ENCODE measurements around the gene TEAD4.

Gene TEAD4

DNA sequence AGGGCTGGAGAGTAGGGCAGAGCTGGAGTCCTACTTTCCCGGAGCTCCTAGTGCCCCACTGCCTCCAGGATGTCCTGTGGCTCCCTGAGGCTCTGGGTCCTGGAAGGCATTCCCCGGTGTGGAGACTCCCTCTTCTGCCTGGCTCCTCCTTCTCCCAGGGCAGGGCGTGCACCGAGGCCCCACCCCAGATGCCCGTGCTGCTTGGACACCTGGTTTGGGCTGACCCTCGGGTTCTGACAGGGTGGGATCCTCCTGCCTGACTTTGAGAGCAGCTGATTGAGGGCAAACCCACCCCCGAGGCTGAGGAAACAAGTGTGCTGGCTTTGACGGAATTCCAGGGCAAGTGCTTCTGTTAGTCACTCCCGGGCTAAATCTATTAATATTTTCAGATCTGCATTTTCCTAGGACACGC is 15.4 kb downstream of the TEAD4 start:
- no peaks in the 10 kb centered on the region for H3K27me3 ChIP-seq (ENCODE audit: control insufficient read depth in 1 of 2, insufficient read depth in 2 of 2, low read length in 2 of 2)
- H3K9me3 ChIP-seq (ENCODE audit: control insufficient read depth in 1 of 2, low read length in 2 of 2): no peaks in the 10 kb centered on the region
- no peaks in the 10 kb centered on the region for H3K4me1 ChIP-seq (ENCODE audit: control insufficient read depth in 1 of 2, insufficient read depth in 2 of 2, low read length in 2 of 2)
- no peak overlapping the region for H3K27ac ChIP-seq (ENCODE audit: low read depth, low read length)
- peaks cover 0 to 4% of the 10 kb centered on the region in 2 donors for H3K36me3 ChIP-seq (ENCODE audit: control insufficient read depth in 1 of 2, insufficient read depth in 2 of 2, low read length in 2 of 2)
- H3K4me3 ChIP-seq (ENCODE audit: low read depth in 1 of 2, low read length in 2 of 2): no peak overlapping the region
- H3K9ac ChIP-seq (ENCODE audit: low read depth in 1 of 2, low read length in 2 of 2): no peak overlapping the region

DNA sequence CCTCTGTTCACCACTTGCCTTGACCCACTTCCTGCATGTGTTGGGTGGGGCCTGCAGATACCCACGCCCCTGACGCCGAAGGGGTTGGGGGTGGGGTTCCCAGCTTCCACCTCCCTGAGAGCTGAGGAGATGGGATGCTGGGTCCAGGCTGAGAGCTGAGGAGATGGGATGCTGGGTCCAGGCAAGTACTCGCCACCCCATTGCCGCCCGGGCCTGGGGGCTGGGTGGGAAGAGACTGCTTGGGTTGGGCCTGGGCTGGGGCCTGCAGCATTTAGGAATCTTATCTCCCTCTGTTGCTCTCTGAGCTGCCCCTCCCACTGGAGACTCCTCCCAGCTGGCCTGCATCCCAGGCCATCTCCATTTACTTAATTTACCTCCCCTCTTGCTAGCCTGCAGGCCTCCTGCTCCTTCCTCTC is 17.4 kb downstream of the TEAD4 start:
- no peak overlapping the region for H3K27ac ChIP-seq (ENCODE audit: low read depth, low read length)
- no peaks in the 10 kb centered on the region for H3K27me3 ChIP-seq (ENCODE audit: control insufficient read depth in 1 of 2, insufficient read depth in 2 of 2, low read length in 2 of 2)
- H3K9ac ChIP-seq (ENCODE audit: low read depth in 1 of 2, low read length in 2 of 2): no peak overlapping the region
- no peaks in the 10 kb centered on the region for H3K4me1 ChIP-seq (ENCODE audit: control insufficient read depth in 1 of 2, insufficient read depth in 2 of 2, low read length in 2 of 2)
- no peak overlapping the region for H3K4me3 ChIP-seq (ENCODE audit: low read depth in 1 of 2, low read length in 2 of 2)
- no peaks in the 10 kb centered on the region for H3K9me3 ChIP-seq (ENCODE audit: control insufficient read depth in 1 of 2, low read length in 2 of 2)
- peaks cover 0 to 4% of the 10 kb centered on the region in 2 donors for H3K36me3 ChIP-seq (ENCODE audit: control insufficient read depth in 1 of 2, insufficient read depth in 2 of 2, low read length in 2 of 2)

DNA sequence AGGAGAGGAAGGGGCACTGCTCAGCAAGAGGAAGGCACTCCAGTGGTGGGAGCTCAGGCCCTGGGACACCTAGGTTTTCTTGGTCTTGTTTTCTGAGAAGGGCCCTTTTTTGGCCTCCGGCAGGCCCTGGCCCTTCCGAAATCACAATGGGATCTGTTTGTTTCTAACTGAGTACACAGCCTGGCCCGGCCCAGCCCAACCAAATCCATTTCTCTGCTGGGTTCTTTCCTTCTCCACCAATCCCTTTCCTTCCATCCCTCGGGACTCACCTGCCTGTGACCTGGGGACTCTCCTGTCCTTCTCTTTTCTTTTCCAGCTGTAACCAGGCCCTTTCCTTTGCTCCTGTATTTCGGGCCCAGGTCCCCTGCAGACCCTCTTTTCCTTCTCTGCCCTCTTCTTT is 18.6 kb downstream of the TEAD4 start:
- no peak overlapping the region for H3K4me3 ChIP-seq (ENCODE audit: low read depth in 1 of 2, low read length in 2 of 2)
- H3K9ac ChIP-seq (ENCODE audit: low read depth in 1 of 2, low read length in 2 of 2): no peak overlapping the region
- H3K27ac ChIP-seq (ENCODE audit: low read depth, low read length): no peak overlapping the region
- peaks cover 0 to 3% of the 10 kb centered on the region in 2 donors for H3K36me3 ChIP-seq (ENCODE audit: control insufficient read depth in 1 of 2, insufficient read depth in 2 of 2, low read length in 2 of 2)
- no peaks in the 10 kb centered on the region for H3K9me3 ChIP-seq (ENCODE audit: control insufficient read depth in 1 of 2, low read length in 2 of 2)
- H3K4me1 ChIP-seq (ENCODE audit: control insufficient read depth in 1 of 2, insufficient read depth in 2 of 2, low read length in 2 of 2): no peaks in the 10 kb centered on the region
- no peaks in the 10 kb centered on the region for H3K27me3 ChIP-seq (ENCODE audit: control insufficient read depth in 1 of 2, insufficient read depth in 2 of 2, low read length in 2 of 2)

DNA sequence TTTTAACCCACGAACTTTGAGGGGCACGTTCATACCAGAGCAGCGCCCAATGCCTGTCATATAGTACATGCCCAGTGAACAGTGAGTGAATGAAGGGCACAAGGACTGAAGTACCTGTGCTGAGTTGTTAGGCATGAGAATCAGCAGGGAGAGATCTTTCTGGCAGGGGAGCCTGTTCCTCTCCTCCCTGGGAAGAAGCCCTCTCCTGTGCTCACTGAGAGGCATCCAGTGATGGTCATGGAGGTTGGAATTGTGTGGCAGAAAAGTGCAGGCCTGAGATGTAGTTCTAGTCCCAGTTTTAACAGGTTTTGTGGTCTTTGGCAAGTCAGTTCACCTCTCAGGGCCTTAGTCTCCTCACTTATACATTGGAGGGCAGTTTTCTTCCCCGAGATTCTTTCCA is 20.6 kb downstream of the TEAD4 start:
- no peaks in the 10 kb centered on the region for H3K9me3 ChIP-seq (ENCODE audit: control insufficient read depth in 1 of 2, low read length in 2 of 2)
- H3K4me3 ChIP-seq (ENCODE audit: low read depth in 1 of 2, low read length in 2 of 2): no peak overlapping the region
- no peak overlapping the region for H3K9ac ChIP-seq (ENCODE audit: low read depth in 1 of 2, low read length in 2 of 2)
- H3K27ac ChIP-seq (ENCODE audit: low read depth, low read length): no peak overlapping the region
- H3K36me3 ChIP-seq (ENCODE audit: control insufficient read depth in 1 of 2, insufficient read depth in 2 of 2, low read length in 2 of 2): no peaks in the 10 kb centered on the region
- H3K4me1 ChIP-seq (ENCODE audit: control insufficient read depth in 1 of 2, insufficient read depth in 2 of 2, low read length in 2 of 2): no peaks in the 10 kb centered on the region
- H3K27me3 ChIP-seq (ENCODE audit: control insufficient read depth in 1 of 2, insufficient read depth in 2 of 2, low read length in 2 of 2): no peaks in the 10 kb centered on the region

DNA sequence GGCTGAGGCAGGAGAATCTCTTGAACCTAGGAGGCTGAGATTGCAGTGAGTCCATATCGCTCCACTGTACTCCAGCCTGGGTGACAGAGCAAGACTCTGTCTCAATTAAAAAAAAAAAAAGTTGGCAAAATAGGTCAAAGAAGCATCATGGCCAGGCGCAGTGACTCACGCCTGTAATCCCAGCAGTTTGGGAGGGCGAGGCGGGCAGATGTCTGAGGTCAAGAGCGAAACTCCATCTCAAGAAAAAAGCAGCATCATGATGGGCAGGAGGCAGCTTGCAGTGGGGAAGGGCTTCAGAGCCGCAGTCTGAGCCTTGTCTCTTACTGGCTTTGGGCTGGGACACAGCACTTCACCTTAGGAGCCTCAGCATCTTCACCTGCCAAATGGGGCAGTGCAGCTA is 21.4 kb downstream of the TEAD4 start:
- Histone ChIP-seq H3K9ac (ENCODE audit: low read depth in 1 of 2, low read length in 2 of 2) (no peak overlapping the region), H3K9me3 (ENCODE audit: control insufficient read depth in 1 of 2, low read length in 2 of 2) (no peaks in the 10 kb centered on the region), H3K4me3 (ENCODE audit: low read depth in 1 of 2, low read length in 2 of 2) (no peak overlapping the region), H3K27me3 (ENCODE audit: control insufficient read depth in 1 of 2, insufficient read depth in 2 of 2, low read length in 2 of 2) (no peaks in the 10 kb centered on the region), H3K27ac (ENCODE audit: low read depth, low read length) (no peak overlapping the region), H3K36me3 (ENCODE audit: control insufficient read depth in 1 of 2, insufficient read depth in 2 of 2, low read length in 2 of 2) (no peaks in the 10 kb centered on the region), H3K4me1 (ENCODE audit: control insufficient read depth in 1 of 2, insufficient read depth in 2 of 2, low read length in 2 of 2) (no peaks in the 10 kb centered on the region)

DNA sequence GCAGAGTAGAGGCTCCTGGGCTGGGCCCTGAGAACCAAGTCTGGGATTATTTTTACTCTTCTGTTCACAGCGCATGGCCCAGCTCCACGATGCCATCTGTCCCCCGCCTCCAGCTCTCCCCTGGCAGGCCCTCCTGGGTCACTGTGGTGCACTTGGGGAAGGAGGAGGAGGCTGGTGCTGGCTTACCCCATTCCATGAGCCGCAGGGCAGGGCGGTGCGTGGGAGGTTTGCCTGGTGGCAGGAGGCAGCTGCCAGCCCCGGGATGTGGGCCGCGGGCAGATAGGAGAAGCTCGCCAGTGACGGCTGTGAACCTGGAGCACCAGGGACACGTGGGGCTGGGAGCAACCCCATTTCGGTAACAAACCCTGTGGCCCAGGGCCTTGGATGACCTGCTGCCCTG is 23.2 kb downstream of the TEAD4 start:
- no peaks in the 10 kb centered on the region for H3K4me1 ChIP-seq (ENCODE audit: control insufficient read depth in 1 of 2, insufficient read depth in 2 of 2, low read length in 2 of 2)
- H3K9ac ChIP-seq (ENCODE audit: low read depth in 1 of 2, low read length in 2 of 2): no peak overlapping the region

DNA sequence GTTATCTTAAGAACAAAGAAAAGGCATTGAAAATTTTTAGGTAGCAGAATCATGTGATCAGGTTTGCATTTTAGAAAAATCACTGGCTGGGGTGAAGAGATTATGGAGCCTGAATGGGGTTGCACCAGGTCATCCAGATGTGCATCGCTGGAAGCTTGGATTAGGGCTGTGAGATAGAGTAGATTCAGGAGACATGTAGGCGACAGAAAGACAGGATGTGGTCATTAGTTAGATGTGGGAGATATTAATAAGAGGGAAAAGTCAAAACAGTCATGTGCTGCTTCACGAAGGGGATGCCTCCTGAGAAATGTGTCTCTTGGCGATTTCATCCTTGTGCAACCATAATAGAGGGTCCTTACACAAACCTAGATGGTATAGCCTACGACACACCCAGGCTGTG is 25.1 kb downstream of the TEAD4 start:
- no peaks in the 10 kb centered on the region for H3K27me3 ChIP-seq (ENCODE audit: control insufficient read depth in 1 of 2, insufficient read depth in 2 of 2, low read length in 2 of 2)
- H3K4me1 ChIP-seq (ENCODE audit: control insufficient read depth in 1 of 2, insufficient read depth in 2 of 2, low read length in 2 of 2): no peaks in the 10 kb centered on the region
- H3K27ac ChIP-seq (ENCODE audit: low read depth, low read length): no peak overlapping the region
- no peak overlapping the region for H3K4me3 ChIP-seq (ENCODE audit: low read depth in 1 of 2, low read length in 2 of 2)
- no peaks in the 10 kb centered on the region for H3K36me3 ChIP-seq (ENCODE audit: control insufficient read depth in 1 of 2, insufficient read depth in 2 of 2, low read length in 2 of 2)
- no peak overlapping the region for H3K9ac ChIP-seq (ENCODE audit: low read depth in 1 of 2, low read length in 2 of 2)
- H3K9me3 ChIP-seq (ENCODE audit: control insufficient read depth in 1 of 2, low read length in 2 of 2): no peaks in the 10 kb centered on the region

More for the DNA sequence above, 23.2 kb downstream of the TEAD4 start:
- no peaks in the 10 kb centered on the region for H3K36me3 ChIP-seq (ENCODE audit: control insufficient read depth in 1 of 2, insufficient read depth in 2 of 2, low read length in 2 of 2)
- H3K4me3 ChIP-seq (ENCODE audit: low read depth in 1 of 2, low read length in 2 of 2): no peak overlapping the region
- no peak overlapping the region for H3K27ac ChIP-seq (ENCODE audit: low read depth, low read length)
- H3K27me3 ChIP-seq (ENCODE audit: control insufficient read depth in 1 of 2, insufficient read depth in 2 of 2, low read length in 2 of 2): no peaks in the 10 kb centered on the region
- no peaks in the 10 kb centered on the region for H3K9me3 ChIP-seq (ENCODE audit: control insufficient read depth in 1 of 2, low read length in 2 of 2)

DNA sequence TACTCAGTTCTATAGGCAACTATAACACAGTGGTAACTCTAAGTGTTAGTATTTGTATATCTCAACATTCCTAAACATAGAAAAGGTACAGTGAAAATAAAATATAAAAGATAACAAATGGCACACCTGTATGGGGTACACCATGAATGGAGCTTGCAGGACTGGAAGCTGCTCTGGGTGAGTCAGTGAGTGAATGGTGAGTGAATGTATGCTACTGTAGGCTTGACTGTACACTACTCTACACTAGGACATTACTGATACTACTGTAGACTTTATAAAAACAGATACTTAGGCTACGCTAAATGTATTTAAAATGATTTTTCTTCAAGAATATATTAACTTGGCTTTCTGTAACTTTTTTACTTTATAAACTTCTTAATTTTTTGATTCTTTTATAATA is 25.5 kb downstream of the TEAD4 start:
- no peaks in the 10 kb centered on the region for H3K27me3 ChIP-seq (ENCODE audit: control insufficient read depth in 1 of 2, insufficient read depth in 2 of 2, low read length in 2 of 2)
- H3K4me3 ChIP-seq (ENCODE audit: low read depth in 1 of 2, low read length in 2 of 2): no peak overlapping the region
- H3K4me1 ChIP-seq (ENCODE audit: control insufficient read depth in 1 of 2, insufficient read depth in 2 of 2, low read length in 2 of 2): no peaks in the 10 kb centered on the region
- H3K27ac ChIP-seq (ENCODE audit: low read depth, low read length): no peak overlapping the region
- no peak overlapping the region for H3K9ac ChIP-seq (ENCODE audit: low read depth in 1 of 2, low read length in 2 of 2)
- H3K9me3 ChIP-seq (ENCODE audit: control insufficient read depth in 1 of 2, low read length in 2 of 2): no peaks in the 10 kb centered on the region
- H3K36me3 ChIP-seq (ENCODE audit: control insufficient read depth in 1 of 2, insufficient read depth in 2 of 2, low read length in 2 of 2): no peaks in the 10 kb centered on the region

DNA sequence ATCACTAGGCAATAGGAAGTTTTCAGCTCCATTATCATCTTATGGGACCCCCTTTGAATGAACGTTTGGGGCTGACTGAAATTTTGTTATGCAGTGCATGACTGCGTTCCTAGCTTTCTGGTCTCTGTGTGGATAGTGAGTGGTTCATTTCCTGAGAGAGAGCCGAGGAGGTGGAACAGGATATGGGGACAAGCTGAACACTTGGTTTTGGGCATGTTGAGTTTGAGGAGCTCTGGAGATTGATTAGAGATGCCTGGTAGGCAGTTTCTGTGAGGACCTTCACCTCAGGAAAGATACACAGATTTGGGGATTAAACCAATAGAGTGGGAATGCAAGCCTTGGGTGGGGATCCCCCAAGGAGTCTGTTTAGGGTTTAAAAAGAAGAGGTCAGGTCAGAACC is 27.7 kb downstream of the TEAD4 start:
- no peaks in the 10 kb centered on the region for H3K36me3 ChIP-seq (ENCODE audit: control insufficient read depth in 1 of 2, insufficient read depth in 2 of 2, low read length in 2 of 2)
- H3K27me3 ChIP-seq (ENCODE audit: control insufficient read depth in 1 of 2, insufficient read depth in 2 of 2, low read length in 2 of 2): no peaks in the 10 kb centered on the region
- H3K4me3 ChIP-seq (ENCODE audit: low read depth in 1 of 2, low read length in 2 of 2): no peak overlapping the region
- H3K4me1 ChIP-seq (ENCODE audit: control insufficient read depth in 1 of 2, insufficient read depth in 2 of 2, low read length in 2 of 2): no peaks in the 10 kb centered on the region
- no peaks in the 10 kb centered on the region for H3K9me3 ChIP-seq (ENCODE audit: control insufficient read depth in 1 of 2, low read length in 2 of 2)
- no peak overlapping the region for H3K9ac ChIP-seq (ENCODE audit: low read depth in 1 of 2, low read length in 2 of 2)
- H3K27ac ChIP-seq (ENCODE audit: low read depth, low read length): no peak overlapping the region

DNA sequence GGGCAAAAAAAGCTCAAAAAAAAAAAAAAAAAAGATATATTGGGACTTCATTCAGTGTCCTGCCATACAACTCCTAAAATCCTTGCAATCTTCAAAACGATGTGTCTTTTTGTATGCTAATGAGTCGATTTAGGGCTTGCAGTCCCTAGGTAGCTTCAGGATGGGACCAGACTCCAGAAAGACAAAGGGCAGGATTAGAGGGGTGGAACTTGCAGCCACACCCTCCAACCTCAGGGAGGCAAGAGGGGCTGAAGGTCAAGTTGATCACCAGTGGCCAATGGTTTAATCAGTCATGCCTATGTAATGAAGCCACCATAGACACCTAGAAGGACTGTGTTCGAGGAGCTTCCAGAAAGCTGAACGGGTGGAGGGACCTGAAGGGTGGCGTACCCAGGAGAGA is 29.3 kb downstream of the TEAD4 start:
- no peak overlapping the region for H3K9ac ChIP-seq (ENCODE audit: low read depth in 1 of 2, low read length in 2 of 2)
- H3K27me3 ChIP-seq (ENCODE audit: control insufficient read depth in 1 of 2, insufficient read depth in 2 of 2, low read length in 2 of 2): no peaks in the 10 kb centered on the region
- no peaks in the 10 kb centered on the region for H3K36me3 ChIP-seq (ENCODE audit: control insufficient read depth in 1 of 2, insufficient read depth in 2 of 2, low read length in 2 of 2)
- H3K4me3 ChIP-seq (ENCODE audit: low read depth in 1 of 2, low read length in 2 of 2): no peak overlapping the region
- H3K4me1 ChIP-seq (ENCODE audit: control insufficient read depth in 1 of 2, insufficient read depth in 2 of 2, low read length in 2 of 2): no peaks in the 10 kb centered on the region
- no peaks in the 10 kb centered on the region for H3K9me3 ChIP-seq (ENCODE audit: control insufficient read depth in 1 of 2, low read length in 2 of 2)
- no peak overlapping the region for H3K27ac ChIP-seq (ENCODE audit: low read depth, low read length)

DNA sequence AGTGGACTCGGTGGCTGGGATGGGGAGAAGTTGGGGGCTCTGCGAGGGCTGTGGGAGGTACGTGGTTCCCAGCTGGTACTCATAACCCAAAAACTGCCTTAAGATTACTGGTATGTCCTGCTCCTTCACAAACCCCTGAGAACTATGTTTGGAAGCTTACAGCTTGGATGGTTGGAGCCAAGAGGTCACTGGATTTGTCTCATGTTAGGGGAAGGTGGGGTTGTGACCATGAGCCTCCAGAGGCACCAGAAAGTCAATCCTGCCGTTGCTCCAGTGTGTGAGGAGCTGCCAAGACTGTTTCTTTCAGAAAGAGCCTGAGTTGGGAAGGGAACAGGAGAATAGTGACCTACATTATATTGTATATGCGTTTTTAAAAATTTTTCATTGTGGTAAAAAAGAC is 33.5 kb downstream of the TEAD4 start:
- no peaks in the 10 kb centered on the region for H3K27me3 ChIP-seq (ENCODE audit: control insufficient read depth in 1 of 2, insufficient read depth in 2 of 2, low read length in 2 of 2)
- no peak overlapping the region for H3K4me3 ChIP-seq (ENCODE audit: low read depth in 1 of 2, low read length in 2 of 2)
- no peaks in the 10 kb centered on the region for H3K36me3 ChIP-seq (ENCODE audit: control insufficient read depth in 1 of 2, insufficient read depth in 2 of 2, low read length in 2 of 2)
- no peaks in the 10 kb centered on the region for H3K4me1 ChIP-seq (ENCODE audit: control insufficient read depth in 1 of 2, insufficient read depth in 2 of 2, low read length in 2 of 2)
- no peaks in the 10 kb centered on the region for H3K9me3 ChIP-seq (ENCODE audit: control insufficient read depth in 1 of 2, low read length in 2 of 2)
- H3K9ac ChIP-seq (ENCODE audit: low read depth in 1 of 2, low read length in 2 of 2): no peak overlapping the region
- H3K27ac ChIP-seq (ENCODE audit: low read depth, low read length): no peak overlapping the region
